H1 (cell line): ENCODE measurements around the gene KCTD10. TPM values are rescaled to one million over a fixed set of nuclear protein-coding genes. Genes with fewer than 3 reads are reported as not detected.

Experiments used
- CHD2 ChIP-seq: IDR thresholded peaks from 2 replicates; pipeline ENCODE4 v1.6.1; 2012; ENCODE audit warnings: low read length, improper control_type of control experiment
- CHD7 ChIP-seq: fragments of 300-600 bp; sonication (generic); IDR thresholded peaks from 2 replicates; pipeline ENCODE4 v1.7.1; 2012; ENCODE audit warnings: low read length, moderate library complexity, mild to moderate bottlenecking, inconsistent platforms; ENCODE audit not compliant: insufficient replicate concordance
- KDM5A ChIP-seq: fragments of 200-600 bp; IDR thresholded peaks from 2 replicates; pipeline ENCODE4 v1.7.1; 2012; ENCODE audit warnings: mild to moderate bottlenecking, low read length, inconsistent platforms, mixed read lengths
- RFX5 ChIP-seq: IDR thresholded peaks from 2 replicates; pipeline ENCODE4 v1.6.1; 2011; ENCODE audit warnings: low read depth, low read length, improper control_type of control experiment, borderline replicate concordance
- SIX5 ChIP-seq: IDR thresholded peaks from 2 replicates; pipeline ENCODE4 v1.6.1; 2011; ENCODE audit warnings: mild to moderate bottlenecking, low read depth, low read length
- SP1 ChIP-seq: IDR thresholded peaks from 2 replicates; pipeline ENCODE4 v1.6.1; 2011; ENCODE audit warnings: low read depth, low read length
- SUZ12 ChIP-seq: fragments of 200-600 bp; sonication (generic); IDR thresholded peaks from 2 replicates; pipeline ENCODE4 v1.6.1; 2012; ENCODE audit warnings: mild to moderate bottlenecking, inconsistent platforms, low read length, moderate library complexity, mixed read lengths
- TCF12 ChIP-seq: IDR thresholded peaks from 2 replicates; pipeline ENCODE4 v1.6.1; 2011; ENCODE audit warnings: low read depth, mild to moderate bottlenecking, low read length
- polyA plus RNA-seq, 7 experiments: library from polyadenylated mRNA; depleted of rRNA in 3 of 7; stranded (reverse) in 5 of 7; unstranded in 2 of 7; fragments of >200 nt in 5 of 7; fragments of 200-250 nt in 2 of 7; gene quantifications; 1 replicate in 5 of 7; 2 replicates in 1 of 7; 4 replicates in 1 of 7; pipeline versions ENCODE4 v1.2.1 to v1.2.3, GENCODE V29; 2011 to 2013; ENCODE audit warnings: missing spikeins in 2 of 7, mixed read lengths in 2 of 7
- total RNA-seq: library from RNA; stranded (reverse); fragmentation: NEBNext Ultra II Directional; extraction: Animal tissue kit (Norgen Biotek cat#: 25700); gene quantifications from 2 replicates; pipeline ENCODE4 v1.2.1, GENCODE V29; 2021

Gene KCTD10
- total and polyA plus RNA-seq, 2 of the 8 experiments (the other 6 are each of a cell fraction or from before 2014, with no cell fraction given): 45.3 to 52.4 TPM

- TF ChIP-seq CHD7 (no peak), KDM5A (no peak), SP1 (no peak), RFX5 (no peak), SIX5 (no peak), SUZ12 (no peak), CHD2 (no peak), TCF12 (no peak)
- TF ChIP-seq, all 59 proteins: peak for 0
Measured at GRCh38 chr12:109524466-109525278, 47.6 kb upstream of the KCTD10 start (continued).
